ENCODE data around the gene GPR55.

The GPR55 gene

GRCh38 chr2:230877759-230878598 is 47.1 kb downstream of the GPR55 start:
- no peak overlapping the region for H3K4me3 ChIP-seq (ENCODE audit: low read depth, low read length)
- DNase-seq (ENCODE audit: low read depth) = peak; percentile 60
- no peak for TF ChIP-seq CTCF (IDR thresholded peaks at IDR 0.05; ENCODE audit: insufficient read depth, low read depth, low read length, missing control alignments)

GRCh38 chr2:230877116-230877758 is 47.8 kb downstream of the GPR55 start:
- H3K4me3 ChIP-seq (ENCODE audit: low read depth, low read length) = no peak overlapping the region
- DNase-seq (ENCODE audit: low read depth) = no peak
- no peak for TF ChIP-seq CTCF (IDR thresholded peaks at IDR 0.05; ENCODE audit: insufficient read depth, low read depth, low read length, missing control alignments)

- no peak for TF ChIP-seq CTCF (IDR thresholded peaks at IDR 0.05; ENCODE audit: insufficient read depth, low read depth, low read length, missing control alignments)
- no peak overlapping the region for H3K4me3 ChIP-seq (ENCODE audit: low read depth, low read length)
- DNase-seq (ENCODE audit: low read depth) = no peak
These were observed 49.4 kb downstream of the GPR55 start for GRCh38 chr2:230875347-230876315.

- no peak overlapping the region for H3K4me3 ChIP-seq (ENCODE audit: low read depth, low read length)
- no peak for TF ChIP-seq CTCF (IDR thresholded peaks at IDR 0.05; ENCODE audit: insufficient read depth, low read depth, low read length, missing control alignments)
- no peak for DNase-seq (ENCODE audit: low read depth)
These were observed 50.2 kb downstream of the GPR55 start for GRCh38 chr2:230874876-230875275.

GRCh38 chr2:230874456-230874855 is 50.6 kb downstream of the GPR55 start:
- DNase-seq (ENCODE audit: low read depth) = no peak
- peak overlapping the region; percentile 51 for H3K4me3 ChIP-seq (ENCODE audit: low read depth, low read length)
- no peak for TF ChIP-seq CTCF (IDR thresholded peaks at IDR 0.05; ENCODE audit: insufficient read depth, low read depth, low read length, missing control alignments)

GRCh38 chr2:230873661-230874401 is 51.2 kb downstream of the GPR55 start:
- peak; percentile 93 for DNase-seq (ENCODE audit: low read depth)
- TF ChIP-seq CTCF (IDR thresholded peaks at IDR 0.05; ENCODE audit: insufficient read depth, low read depth, low read length, missing control alignments) = no peak
- H3K4me3 ChIP-seq (ENCODE audit: low read depth, low read length) = peak overlapping the region; percentile 51

Data from GM12865 (cell line).